ENCODE data around the gene ATP11B. TPM values are rescaled to one million over a fixed set of nuclear protein-coding genes. Genes with fewer than 3 reads are reported as not detected.

ATP11B gene
- total and polyA plus RNA-seq, 2 donors (not counting 1 experiment from before 2014, with no cell fraction given) = 34.9 to 77.8 TPM

GRCh38 chr3:182935803-182936202 lies 142.5 kb downstream of the ATP11B start:
- H3K27me3 ChIP-seq (ENCODE audit: control insufficient read depth, insufficient read depth, low read length) = no peaks in the 10 kb centered on the region
- H3K27ac ChIP-seq (ENCODE audit: insufficient read depth, low read length) = no peak overlapping the region
- H2AFZ ChIP-seq (ENCODE audit: low read length) = no peak overlapping the region
- no peak overlapping the region for H3K4me3 ChIP-seq (replicated peaks in 1 of 4; ENCODE audit: control extremely low read depth in 1 of 4, insufficient read depth in 1 of 4, low read depth in 3 of 4, low read length in 4 of 4)
- H3K9me3 ChIP-seq (ENCODE audit: control insufficient read depth, insufficient read depth, low read depth, low read length) = no peaks in the 10 kb centered on the region
- H3K4me2 ChIP-seq (ENCODE audit: extremely low read depth, insufficient read depth, low read length) = no peak overlapping the region
- H3K79me2 ChIP-seq (ENCODE audit: control insufficient read depth, insufficient read depth, low read length) = no peaks in the 10 kb centered on the region
- no peak overlapping the region for H3K9ac ChIP-seq (ENCODE audit: insufficient read depth, low read length)
- H4K20me1 ChIP-seq (ENCODE audit: control insufficient read depth, extremely low read depth, insufficient read depth, low read length) = no peaks in the 10 kb centered on the region
- no peaks in the 10 kb centered on the region for H3K4me1 ChIP-seq (ENCODE audit: control insufficient read depth, extremely low read depth, insufficient read depth, low read length)
- no peaks in the 10 kb centered on the region for H3K36me3 ChIP-seq (ENCODE audit: control insufficient read depth, insufficient read depth, low read length)
- TF ChIP-seq EZH2 (IDR thresholded peaks at IDR 0.05; ENCODE audit: low read length, missing control alignments) = no peak
- TF ChIP-seq CTCF (conservative IDR thresholded peaks at IDR 0.05 in 1 of 2, IDR thresholded peaks at IDR 0.05 in 1 of 2; ENCODE audit: low read depth in 1 of 2, low read length in 2 of 2) = no peak
- DNase-seq (ENCODE audit: low read depth in 2 of 2) = no peak

- no peak overlapping the region for H2AFZ ChIP-seq (ENCODE audit: low read length)
- H3K79me2 ChIP-seq (ENCODE audit: control insufficient read depth, insufficient read depth, low read length) = no peaks in the 10 kb centered on the region
- DNase-seq (ENCODE audit: low read depth in 2 of 2) = no peak
- no peaks in the 10 kb centered on the region for H3K9me3 ChIP-seq (ENCODE audit: control insufficient read depth, insufficient read depth, low read depth, low read length)
- no peak overlapping the region for H3K4me3 ChIP-seq (replicated peaks in 1 of 4; ENCODE audit: control extremely low read depth in 1 of 4, insufficient read depth in 1 of 4, low read depth in 3 of 4, low read length in 4 of 4)
- H3K4me2 ChIP-seq (ENCODE audit: extremely low read depth, insufficient read depth, low read length) = no peak overlapping the region
- TF ChIP-seq CTCF (conservative IDR thresholded peaks at IDR 0.05 in 1 of 2, IDR thresholded peaks at IDR 0.05 in 1 of 2; ENCODE audit: low read depth in 1 of 2, low read length in 2 of 2) (no peak), EZH2 (IDR thresholded peaks at IDR 0.05; ENCODE audit: low read length, missing control alignments) (no peak)
- no peaks in the 10 kb centered on the region for H3K4me1 ChIP-seq (ENCODE audit: control insufficient read depth, extremely low read depth, insufficient read depth, low read length)
- no peaks in the 10 kb centered on the region for H3K27me3 ChIP-seq (ENCODE audit: control insufficient read depth, insufficient read depth, low read length)
- no peak overlapping the region for H3K27ac ChIP-seq (ENCODE audit: insufficient read depth, low read length)
- no peaks in the 10 kb centered on the region for H3K36me3 ChIP-seq (ENCODE audit: control insufficient read depth, insufficient read depth, low read length)
- H4K20me1 ChIP-seq (ENCODE audit: control insufficient read depth, extremely low read depth, insufficient read depth, low read length) = no peaks in the 10 kb centered on the region
- H3K9ac ChIP-seq (ENCODE audit: insufficient read depth, low read length) = no peak overlapping the region
These were observed 143.1 kb downstream of the ATP11B start for GRCh38 chr3:182936239-182936917.

- Histone ChIP-seq H3K27ac (ENCODE audit: insufficient read depth, low read length) (no peak overlapping the region), H3K4me2 (ENCODE audit: extremely low read depth, insufficient read depth, low read length) (no peak overlapping the region), H3K4me3 (replicated peaks in 1 of 4; ENCODE audit: control extremely low read depth in 1 of 4, insufficient read depth in 1 of 4, low read depth in 3 of 4, low read length in 4 of 4) (no peak overlapping the region), H3K27me3 (ENCODE audit: control insufficient read depth, insufficient read depth, low read length) (no peaks in the 10 kb centered on the region), H4K20me1 (ENCODE audit: control insufficient read depth, extremely low read depth, insufficient read depth, low read length) (no peaks in the 10 kb centered on the region), H3K4me1 (ENCODE audit: control insufficient read depth, extremely low read depth, insufficient read depth, low read length) (no peaks in the 10 kb centered on the region), H3K36me3 (ENCODE audit: control insufficient read depth, insufficient read depth, low read length) (no peaks in the 10 kb centered on the region), H2AFZ (ENCODE audit: low read length) (no peak overlapping the region), H3K9ac (ENCODE audit: insufficient read depth, low read length) (no peak overlapping the region), H3K9me3 (ENCODE audit: control insufficient read depth, insufficient read depth, low read depth, low read length) (no peaks in the 10 kb centered on the region), H3K79me2 (ENCODE audit: control insufficient read depth, insufficient read depth, low read length) (no peaks in the 10 kb centered on the region)
- no peak for DNase-seq (ENCODE audit: low read depth in 2 of 2)
- TF ChIP-seq EZH2 (IDR thresholded peaks at IDR 0.05; ENCODE audit: low read length, missing control alignments) = no peak
- TF ChIP-seq CTCF (conservative IDR thresholded peaks at IDR 0.05 in 1 of 2, IDR thresholded peaks at IDR 0.05 in 1 of 2; ENCODE audit: low read depth in 1 of 2, low read length in 2 of 2) = no peak
These were observed 143.6 kb downstream of the ATP11B start for GRCh38 chr3:182936918-182937285.
